OCI-M2 (cell line): ENCODE measurements around the gene FURIN.
A peak's percentile ranks its signal among the peaks of the same experiment; 100 is the strongest.
"Not testable (repeated sequence)": the region's sequence is repeated elsewhere in the genome, so short reads cannot be mapped to it uniquely, and the experiment has no call there.

Experiments
- DNase-seq: peaks from one replicate; lab custom pipeline; 2025; ENCODE audit not compliant: unreplicated experiment; lab: John Stamatoyannopoulos, UW

The FURIN gene

DNA sequence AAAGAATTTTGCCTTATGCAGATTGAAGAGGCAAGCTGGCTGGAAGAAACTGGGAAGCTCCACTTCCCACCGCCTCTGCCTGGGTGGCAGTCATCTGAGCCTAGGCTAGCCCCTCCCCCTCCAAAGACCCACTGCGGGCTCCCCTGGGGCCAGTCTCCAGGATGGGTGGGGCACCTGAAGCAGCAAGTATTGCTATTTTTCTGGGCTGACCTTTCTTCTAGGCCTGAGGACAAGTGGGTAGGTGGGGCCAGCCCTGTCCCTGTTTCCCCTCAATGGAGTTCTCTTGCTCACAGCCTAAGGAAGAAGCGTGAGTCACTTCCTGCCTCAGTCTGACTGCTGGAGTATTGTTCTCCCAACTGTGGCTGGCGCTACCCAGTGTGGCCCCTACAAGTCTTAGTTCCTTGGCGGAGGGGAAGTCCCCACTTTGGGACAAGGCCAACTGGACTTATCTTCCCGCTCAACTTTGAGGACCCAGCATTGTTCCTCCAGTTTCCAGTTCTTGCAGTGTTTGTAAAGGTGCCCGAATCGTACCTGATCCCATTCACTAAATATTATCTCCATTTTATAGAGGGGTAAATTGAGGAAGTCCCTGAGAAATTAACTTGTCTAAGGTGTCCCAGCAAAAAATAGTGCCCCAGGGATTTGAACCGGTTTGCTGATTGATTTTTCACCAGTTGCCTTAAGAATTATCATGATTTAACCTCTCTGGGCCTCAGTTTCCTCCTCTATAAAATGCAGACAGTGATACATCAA is 1.4 kb downstream of the FURIN start:
- DNase-seq, result peak; percentile 77

- no peak for DNase-seq
Observed at GRCh38 chr15:90870354-90871138, 2.2 kb downstream of the FURIN start.

DNA sequence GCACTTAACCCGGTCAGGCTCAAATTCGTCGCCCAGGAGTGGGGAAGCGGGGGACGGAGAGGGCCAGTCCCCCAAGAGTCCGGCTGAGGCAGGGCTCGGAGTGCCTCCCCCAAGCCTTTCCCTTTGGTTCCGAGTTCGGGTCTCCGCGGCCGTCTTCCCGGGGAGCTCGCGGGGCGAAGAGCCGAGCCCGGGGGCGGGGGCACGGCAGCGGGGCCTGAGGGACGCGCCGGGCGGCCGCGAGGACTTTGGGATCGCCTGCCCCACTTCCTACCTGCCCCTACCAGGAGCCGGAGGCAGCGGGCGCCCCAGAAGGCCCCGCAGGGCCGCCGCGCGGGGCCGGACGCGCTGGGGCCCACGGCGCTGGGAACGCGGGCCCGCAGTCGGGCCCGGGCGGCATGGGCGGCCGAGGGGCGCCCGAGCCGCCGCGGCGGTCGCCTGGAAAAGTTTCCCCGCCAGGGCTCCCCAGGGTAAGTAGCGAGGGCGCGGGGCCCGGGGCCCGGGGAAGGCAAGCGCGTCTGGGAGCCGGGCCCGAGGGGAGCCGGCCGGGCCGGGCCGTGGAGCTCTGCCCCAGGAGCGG is 2.8 kb downstream of the FURIN start:
- no peak for DNase-seq

DNA sequence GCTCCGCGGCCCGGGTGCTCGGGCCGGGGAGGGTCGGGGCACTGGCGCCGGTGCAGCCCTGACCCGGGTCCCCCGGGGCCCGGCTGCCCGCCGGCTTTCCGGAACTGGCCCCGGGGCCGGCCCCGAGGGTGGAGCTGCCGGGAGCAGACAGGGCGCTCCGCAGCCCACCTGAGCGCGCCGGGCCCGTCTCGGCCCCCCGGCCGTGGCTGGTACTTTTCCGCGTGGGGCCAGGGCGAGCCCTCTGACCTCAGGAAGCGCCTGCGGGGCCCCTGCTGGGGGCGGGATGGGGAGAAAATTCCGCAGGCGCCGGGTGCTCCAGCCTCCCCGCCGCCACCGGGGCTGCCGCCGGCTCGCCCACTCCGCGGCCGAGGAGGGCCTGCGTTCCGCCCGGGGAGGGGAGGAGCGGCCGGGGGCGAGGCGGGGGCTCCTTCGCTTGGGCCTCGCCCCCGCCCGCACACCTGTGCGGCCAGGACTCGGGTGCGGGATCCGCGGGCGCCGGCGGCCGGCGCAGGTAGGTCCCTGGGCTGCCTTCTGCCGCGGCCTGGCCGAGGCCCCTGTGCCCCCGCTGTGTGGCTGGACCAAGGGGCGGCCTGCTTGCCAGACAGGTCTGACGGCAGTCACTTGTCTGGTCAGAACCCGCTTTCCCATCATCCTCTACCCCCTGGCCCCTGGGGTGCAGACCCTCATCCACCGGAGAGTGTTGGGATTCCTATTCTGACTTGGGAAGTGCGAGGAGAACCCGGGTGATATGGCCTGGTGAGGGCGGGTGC is 3.5 kb downstream of the FURIN start:
- no peak for DNase-seq

DNA sequence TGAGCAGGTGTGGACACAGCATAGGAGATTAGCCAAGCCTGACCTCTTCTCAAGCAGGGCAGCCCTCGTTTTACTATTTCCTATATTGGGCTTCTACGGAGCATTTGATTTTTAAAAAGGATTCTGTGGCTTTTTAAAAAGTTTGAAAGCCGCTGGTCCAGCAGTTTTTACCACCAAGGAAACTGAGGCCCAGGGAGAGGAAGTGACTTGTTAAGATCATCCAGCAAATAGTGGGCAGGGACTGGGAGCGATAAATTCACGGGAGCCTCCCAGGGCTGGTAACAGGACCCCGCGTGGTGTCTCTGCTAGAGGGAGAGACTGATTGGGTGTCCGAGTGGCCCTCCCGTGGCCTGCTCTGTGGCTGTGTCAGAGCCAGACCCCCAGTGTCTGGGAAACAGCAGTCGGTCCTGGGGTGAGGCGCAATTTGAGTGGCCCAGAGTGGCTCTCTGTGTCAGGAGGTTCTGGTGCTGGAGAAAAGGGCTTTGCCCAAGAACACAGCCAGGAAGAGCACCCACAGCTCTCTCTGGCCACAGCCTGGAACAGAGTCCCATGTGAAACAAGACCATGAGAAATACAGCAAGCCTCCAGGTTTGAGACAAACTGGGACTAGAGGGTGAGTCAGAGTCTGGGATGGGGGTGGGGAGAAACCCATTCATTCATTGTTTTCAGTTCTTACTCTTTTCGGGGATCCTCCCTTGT is 4.2 kb downstream of the FURIN start:
- no peak for DNase-seq

- DNase-seq, result no peak
Observed at GRCh38 chr15:90873488-90873997, 5.2 kb downstream of the FURIN start.

- DNase-seq, result no peak
Observed at GRCh38 chr15:90873998-90874605, 5.7 kb downstream of the FURIN start.

- DNase-seq, result not testable (repeated sequence)
Observed at GRCh38 chr15:90874986-90875385, 6.6 kb downstream of the FURIN start.

- no peak for DNase-seq
Observed at GRCh38 chr15:90875549-90875981, 7.2 kb downstream of the FURIN start.

- DNase-seq, result no peak
Observed at GRCh38 chr15:90876046-90876445, 7.7 kb downstream of the FURIN start.

- DNase-seq, result no peak
Observed at GRCh38 chr15:90876512-90877170, 8.3 kb downstream of the FURIN start.

DNA sequence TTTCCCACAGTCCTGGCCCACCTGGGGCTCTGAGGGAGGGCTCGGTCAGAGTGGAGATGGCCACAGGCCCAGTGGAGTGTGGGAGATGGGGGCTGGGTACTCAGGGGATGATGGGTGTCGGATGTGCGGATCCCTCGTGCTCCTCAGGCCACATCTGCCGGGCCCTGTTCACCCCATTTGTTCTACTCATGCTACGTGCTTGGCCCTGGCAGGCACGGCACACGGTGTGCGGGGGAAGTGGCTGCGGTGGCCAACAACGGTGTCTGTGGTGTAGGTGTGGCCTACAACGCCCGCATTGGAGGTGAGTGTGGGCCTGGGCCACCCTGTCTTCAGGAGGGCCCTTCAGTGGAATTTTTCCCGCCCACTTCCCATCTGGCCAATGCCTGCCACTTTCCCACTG is 8.9 kb downstream of the FURIN start:
- DNase-seq, result no peak

GRCh38 chr15:90877996-90878395 is 9.6 kb downstream of the FURIN start:
- no peak for DNase-seq

GRCh38 chr15:90878660-90879059 is 10.3 kb downstream of the FURIN start:
- DNase-seq, result no peak

- DNase-seq, result no peak
Observed at GRCh38 chr15:90879730-90880366, 11.5 kb downstream of the FURIN start.

- DNase-seq, result no peak
Observed at GRCh38 chr15:90880381-90881145, 12.2 kb downstream of the FURIN start.

- DNase-seq, result no peak
Observed at GRCh38 chr15:90881181-90881977, 13.0 kb downstream of the FURIN start.
